HG03045 (cell line): ENCODE results near the gene KRT27.
"Not testable (repeated sequence)": the region's sequence is repeated elsewhere in the genome, so short reads cannot be mapped to it uniquely, and the experiment has no call there.

Source experiments
- ATAC-seq: cut with Tn5 transposase; IDR thresholded peaks from one replicate; pipeline ENCODE4 v1.9.1; 2021; ENCODE audit warnings: mild to moderate bottlenecking, moderate library complexity; ENCODE audit not compliant: unreplicated experiment

The KRT27 gene, protein sequence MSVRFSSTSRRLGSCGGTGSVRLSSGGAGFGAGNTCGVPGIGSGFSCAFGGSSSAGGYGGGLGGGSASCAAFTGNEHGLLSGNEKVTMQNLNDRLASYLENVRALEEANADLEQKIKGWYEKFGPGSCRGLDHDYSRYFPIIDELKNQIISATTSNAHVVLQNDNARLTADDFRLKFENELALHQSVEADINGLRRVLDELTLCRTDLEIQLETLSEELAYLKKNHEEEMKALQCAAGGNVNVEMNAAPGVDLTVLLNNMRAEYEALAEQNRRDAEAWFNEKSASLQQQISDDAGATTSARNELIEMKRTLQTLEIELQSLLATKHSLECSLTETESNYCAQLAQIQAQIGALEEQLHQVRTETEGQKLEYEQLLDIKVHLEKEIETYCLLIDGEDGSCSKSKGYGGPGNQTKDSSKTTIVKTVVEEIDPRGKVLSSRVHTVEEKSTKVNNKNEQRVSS

DNA sequence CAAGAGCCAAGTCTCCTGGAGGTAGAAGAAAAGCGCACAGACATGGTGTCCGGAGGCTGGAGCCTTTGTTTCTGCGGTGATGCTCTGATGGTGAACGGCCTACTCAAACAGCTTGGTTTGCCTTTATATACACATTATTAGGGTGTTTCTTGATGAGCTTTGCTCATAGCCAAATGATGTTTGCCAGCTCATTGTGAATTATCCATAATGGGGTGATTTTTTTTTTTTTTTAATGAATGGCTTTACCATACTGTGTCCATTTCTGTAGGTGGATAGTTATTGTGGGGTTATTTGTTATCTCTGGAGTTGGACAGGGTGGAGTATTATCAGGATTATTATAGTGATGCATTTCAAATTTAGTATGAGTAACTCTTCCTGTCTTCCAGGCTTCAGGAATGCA, at the start of gene KRT27:
TSS of gene KRT27 (minus strand) at position 101 of the 400 bp plus-strand sequence. CDS start at position 44, 57 bp downstream.
- ATAC-seq: no peak

DNA sequence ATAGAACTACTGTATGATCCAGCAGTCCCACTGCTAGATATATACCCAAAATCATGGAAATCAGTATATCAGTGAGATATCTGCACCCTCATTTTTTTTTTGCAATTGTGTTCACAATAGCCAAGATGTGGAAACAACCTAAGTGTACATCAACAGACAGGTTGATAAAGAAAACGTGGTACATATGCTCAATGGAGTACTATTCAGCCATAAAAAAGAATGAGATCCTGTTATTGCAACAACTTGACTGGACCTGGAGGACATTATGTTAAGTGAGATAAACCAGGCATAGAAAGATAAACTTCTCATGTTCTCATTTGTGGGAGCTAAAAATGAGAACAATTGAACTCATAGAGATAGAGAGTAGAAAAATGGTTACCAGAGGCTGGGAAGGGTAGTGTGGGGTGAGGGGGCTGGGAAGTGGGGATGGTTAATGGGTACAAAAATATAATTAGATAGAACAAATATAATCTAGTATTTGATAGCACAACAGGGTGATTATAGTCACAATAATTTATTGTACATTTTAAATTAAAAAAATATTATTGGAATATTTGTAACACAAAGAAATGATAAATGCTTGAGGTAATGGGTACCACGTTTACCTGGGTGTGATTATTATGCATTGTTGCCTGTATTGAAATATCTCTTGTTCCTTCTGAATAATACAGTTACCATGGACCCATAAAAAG, 47.9 kb upstream of the KRT27 start:
- ATAC-seq: no peak

DNA sequence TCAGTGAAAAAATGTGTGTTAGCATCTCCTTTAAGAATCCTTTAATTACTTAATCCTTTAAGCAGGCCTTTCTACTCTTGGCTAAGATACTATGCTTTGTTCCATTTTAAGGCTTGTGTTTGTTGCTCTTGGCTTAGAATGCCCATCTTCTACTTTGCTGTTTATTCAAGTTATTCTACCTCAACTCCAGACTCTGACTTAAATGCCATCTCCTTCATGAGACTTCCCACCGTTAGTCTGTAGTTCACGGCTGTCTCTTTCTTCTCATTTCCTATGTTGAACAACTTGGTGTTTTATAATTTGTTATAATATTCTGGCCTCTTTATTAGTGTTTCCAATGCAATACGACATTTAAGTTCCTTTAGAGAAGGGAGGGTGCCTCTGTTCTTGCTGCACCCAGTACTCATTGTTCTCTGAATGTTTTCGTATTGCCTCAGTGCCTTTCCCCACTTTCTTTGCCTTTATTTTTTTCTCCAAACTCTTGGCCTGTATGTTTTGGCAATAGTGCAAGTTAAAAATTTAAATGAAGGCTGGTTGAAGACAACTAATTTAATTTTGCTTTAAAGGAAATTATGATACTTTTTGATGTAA, 46.2 kb upstream of the KRT27 start:
- ATAC-seq: no peak

DNA sequence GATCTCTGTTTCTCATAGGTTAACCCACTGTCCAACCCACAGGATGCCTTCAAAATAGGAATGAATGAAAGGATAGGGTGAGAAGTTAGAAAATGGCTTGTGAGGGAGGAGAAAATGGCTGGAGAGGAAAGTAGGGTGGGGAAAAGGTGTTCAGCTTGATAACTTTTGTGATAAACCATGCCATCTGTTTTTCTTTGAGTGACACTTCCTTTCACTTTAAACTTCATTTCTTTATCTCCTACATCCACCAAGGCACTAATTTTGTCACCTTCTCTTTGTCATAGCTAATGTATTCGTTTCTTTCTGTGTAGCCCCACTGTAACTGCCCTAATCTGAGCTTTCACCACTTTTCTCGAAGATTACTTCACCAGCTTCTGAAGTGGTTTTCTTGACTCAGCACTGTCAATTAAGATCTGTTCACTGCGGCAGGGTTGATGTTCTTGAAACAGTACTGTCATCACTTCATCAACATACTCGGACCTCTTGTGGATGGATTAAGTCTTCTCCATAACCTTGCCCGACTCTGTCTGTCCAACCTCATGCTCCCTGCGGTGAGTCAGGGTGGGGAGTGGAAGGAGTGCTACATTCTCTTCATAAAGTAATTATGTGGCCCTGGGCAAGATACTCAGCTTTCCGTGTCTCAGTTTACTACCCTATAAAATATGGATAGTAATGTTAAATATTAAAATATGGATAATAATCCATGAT, 45.5 kb upstream of the KRT27 start:
- no peak for ATAC-seq

DNA sequence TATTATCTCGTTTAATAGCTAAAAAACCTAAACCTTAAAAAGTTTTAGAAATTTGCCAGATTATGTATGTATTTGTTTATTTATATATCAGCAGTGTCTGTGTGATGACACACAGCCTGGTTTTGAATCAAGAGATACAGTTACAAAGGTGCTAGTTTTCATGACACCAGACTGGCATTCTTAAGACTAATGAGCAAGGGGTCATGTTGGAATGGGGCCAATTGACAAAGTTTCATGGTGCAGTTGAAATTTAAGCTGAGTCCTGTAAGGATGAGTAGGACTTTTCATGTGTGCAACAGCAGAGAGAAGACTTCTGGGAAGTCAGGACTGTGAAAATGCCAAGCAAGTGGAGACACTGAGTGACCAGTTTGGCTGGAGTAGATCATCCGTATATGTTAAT, 43.2 kb upstream of the KRT27 start:
- no peak for ATAC-seq

DNA sequence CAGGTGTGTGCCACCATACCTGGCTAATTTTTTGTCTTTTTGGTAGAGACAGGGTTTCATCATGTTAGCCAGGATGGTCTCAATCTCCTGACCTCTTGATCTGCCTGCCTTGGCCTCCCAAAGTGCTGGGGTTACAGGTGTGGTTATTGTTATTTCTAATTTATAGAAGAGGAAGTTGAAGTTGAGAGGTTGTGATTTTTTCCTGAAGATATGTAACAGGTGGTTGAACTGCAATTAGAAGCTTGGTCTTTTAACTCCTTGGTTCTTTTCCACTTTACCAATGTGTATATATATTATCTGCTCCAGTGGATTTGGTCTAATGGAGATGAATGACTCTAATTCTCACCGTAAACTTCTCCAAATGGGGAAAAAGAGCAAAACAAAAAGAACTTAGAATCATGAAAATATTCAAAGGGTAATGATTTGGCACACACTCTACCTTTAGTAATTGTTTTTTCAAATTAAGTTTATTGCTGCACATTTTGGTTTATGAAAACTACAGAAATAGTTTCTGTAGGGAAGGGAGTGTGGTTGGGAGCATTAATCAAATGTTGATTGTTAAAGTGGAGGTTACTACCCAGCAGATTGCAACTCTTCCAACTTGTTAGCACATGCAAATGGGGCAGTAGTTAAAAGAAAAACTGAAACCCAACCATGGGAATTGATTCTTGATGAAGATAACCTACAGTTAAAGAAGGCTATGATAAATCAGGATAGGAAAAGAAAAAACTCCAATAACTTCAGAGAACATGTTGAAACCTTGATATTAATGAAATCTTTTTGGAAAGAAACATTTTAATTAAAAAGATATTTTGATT, 41.9 kb upstream of the KRT27 start:
- no peak for ATAC-seq

DNA sequence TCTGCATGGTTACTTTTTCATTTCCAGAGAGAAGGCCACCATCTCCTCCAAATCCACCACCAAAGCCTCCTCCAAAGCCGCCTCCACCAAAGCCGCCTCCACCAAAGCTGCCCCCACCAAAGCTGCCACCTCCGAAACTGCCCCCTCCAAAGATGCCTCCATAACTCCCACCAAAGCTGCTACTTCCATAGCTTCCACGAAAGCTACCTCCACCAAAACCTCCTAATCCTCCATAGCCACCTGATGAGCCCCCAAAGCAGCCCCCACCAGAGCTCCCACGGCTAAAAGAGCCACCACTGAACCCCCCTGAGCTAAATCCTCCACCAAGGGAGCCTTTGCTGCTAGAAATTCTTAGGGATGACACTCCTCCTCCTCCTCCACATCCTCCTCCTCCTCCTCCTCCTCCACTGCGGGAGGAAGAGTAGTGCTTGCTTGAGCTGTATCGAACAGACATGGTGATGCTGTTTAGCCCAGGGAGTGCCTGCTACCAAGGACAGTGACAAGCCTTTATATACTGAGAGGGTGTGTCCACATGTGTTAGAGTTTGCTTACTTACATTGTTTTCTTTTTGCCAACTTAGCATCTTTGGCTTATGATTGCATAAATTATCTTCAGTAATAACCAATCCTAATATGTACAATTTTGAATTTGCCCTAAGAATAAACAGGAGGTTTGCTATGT, 39.9 kb upstream of the KRT27 start, which contains the start of gene KRT10:
TSS of gene KRT10 (minus strand) at position 483 of the 681 bp plus-strand sequence. CDS start at position 454, 29 bp downstream.
- no peak for ATAC-seq

DNA sequence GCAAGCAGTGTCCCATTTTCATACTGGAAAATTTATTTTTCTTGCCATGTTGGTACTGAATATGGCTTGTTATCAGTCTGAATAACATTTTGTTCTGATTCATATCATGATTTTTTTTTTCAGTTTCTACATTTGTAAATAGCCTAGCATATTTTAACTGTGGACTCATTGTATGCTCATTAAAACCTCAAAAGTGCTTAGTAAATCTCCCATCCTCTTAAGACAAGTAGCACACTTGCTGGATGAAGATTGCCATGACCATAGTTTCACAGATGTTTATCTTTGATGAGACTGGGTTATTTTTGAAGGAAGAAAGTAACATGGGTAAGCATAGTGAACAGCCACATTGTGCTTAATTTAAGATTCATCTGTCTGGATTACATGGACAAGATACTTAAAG, 39.2 kb upstream of the KRT27 start:
- no peak for ATAC-seq

DNA sequence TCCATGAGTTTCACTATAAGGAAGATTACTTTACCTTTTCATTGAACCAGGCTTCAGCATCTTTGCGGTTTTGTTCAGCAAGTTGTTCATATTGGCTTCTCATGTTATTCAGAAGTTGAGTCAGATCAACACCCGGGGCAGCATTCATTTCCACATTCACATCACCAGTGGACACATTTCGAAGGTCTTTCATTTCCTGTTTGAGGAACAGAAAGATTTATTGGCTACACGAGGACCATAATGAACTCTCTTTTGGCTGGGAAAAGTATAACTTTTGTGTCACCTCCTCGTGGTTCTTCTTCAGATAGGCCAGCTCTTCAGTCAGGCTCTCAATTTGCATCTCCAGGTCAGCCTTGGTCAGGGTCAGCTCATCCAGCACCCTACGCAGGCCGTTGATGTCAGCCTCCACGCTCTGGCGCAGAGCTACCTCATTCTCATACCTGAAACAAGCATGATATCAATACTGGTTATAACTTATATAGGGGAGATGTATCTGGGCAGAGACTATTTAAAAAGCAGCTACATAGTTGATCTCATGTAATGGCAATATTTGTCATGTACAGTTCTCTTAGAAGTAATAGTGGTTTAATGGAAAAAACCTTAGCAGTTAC, 38.0 kb upstream of the KRT27 start:
- no peak for ATAC-seq

DNA sequence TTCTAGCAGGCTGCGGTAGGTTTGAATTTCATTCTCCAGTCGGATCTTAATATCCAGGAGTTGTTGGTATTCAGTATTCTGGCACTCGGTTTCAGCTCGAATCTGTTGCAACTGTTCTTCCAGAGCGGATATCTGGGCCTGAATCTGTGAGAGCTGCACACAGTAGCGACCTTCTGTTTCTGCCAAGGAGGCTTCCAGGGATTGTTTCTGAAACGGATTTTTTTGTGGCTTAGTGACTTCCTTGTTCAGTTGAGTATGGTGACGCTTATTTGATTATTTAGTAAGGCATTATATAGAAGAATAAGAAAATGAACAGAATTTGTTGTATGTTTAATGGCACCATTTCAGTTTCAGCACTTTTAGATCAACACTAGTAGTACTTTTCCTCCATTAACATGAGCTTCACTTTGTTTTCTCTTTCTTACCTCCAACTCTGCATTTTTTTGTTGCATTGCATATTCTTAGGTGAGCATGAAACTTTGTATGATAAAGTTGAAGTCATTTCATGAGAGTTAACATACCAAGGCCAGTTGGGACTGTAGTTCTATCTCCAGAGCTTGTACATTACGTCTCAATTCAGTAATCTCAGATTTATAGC, 37.3 kb upstream of the KRT27 start:
- ATAC-seq: no peak

DNA sequence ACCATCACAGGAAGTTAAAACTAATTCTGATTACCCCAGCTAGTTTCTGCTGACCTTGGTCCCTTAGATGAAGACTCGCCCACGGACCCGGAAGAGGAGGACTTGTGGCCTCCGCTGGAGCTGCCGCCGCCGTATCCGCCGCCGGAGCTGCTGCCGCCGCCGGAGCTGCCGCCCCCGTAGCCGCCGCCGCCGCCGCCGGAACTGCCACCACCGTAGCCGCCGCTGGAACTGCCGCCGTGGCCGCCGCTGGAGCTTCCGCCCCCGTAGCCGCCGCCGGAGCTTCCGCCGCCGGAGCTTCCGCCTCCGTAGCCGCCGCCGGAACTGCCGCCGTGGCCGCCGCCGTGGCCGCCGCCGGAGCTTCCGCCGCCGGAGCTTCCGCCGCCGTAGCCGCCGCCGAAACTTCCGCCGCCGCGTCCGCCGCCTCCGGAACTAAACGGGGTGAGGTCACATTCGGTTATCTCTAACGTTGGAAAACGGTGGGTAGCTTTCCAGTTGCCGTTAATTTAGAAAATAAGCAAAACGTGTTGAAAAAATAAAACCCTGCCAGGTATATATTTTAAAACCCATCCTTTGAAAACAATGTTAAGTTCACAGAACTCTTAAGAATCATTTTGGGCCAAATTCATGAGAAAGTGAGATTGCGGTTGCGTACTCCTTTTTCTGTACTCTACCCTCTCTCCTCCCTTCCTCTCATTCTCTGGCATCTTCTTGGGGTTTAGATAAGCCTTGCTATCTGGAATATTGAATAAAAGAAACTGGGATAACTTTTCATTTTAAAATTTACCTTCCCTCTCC, 36.6 kb upstream of the KRT27 start:
- peak; percentile 77 for ATAC-seq

DNA sequence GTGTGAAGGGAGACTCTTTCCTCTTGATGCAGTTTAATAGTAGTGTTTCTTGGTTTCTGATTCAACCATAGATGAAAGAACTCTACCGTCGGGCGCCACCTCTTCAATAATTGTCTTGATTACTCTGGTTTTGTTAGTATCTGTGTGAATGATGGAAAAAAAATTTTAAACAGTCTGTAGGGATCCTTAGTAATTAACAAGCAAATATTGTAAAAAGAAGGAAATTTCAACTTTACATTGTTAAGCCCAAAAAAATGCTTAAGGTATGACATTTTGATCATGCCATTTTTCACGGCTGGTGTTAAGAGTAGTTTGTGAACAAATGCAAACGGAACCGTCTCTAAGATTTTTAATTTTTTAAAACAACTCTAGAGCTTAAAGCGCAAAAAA, 36.0 kb upstream of the KRT27 start:
- no peak for ATAC-seq

DNA sequence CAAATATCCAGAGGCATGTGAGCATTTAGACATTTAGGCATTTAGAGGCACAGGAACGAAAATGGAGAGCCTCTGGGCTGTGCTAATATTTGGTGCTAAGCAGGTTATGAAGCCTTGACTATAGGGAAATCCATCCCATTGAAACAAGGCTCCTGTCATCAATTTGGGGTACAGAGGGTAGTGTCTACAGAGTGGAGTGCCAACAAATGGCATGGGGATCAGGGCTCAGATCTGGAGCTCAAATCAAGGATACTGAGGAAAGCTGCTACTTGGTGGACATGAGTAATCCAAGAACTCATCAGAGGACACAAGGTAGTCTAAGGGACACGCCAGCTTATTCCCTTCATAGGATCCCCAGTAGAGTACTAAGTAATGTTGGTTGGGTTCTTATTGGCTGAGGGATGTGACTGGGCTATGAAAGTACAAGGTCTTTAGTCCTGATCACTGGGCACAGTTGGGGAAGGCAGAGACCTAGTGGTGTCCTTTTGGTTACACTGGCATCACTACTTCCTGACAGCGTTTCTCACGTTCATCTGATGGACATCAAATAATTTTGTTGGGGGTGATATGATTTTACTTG, 34.8 kb upstream of the KRT27 start:
- ATAC-seq: no peak

DNA sequence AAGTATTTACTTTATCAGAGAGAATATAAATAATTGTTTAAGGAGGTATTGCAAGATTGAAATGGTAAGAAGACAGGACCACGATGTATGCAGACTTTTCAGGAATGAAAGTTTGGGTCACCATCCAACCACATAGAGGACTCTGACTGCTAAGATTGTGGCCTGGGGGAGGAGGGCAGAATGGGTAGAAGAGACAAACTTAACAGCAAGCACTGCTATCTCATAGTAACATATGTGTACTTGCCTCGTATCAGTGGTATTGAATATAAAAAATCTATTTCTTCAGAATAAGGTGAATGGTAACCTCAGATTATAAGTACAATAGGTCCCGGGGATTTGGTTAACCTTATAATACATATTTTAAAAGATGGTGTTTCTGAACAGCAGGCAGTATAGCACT, 34.2 kb upstream of the KRT27 start:
- ATAC-seq: no peak

DNA sequence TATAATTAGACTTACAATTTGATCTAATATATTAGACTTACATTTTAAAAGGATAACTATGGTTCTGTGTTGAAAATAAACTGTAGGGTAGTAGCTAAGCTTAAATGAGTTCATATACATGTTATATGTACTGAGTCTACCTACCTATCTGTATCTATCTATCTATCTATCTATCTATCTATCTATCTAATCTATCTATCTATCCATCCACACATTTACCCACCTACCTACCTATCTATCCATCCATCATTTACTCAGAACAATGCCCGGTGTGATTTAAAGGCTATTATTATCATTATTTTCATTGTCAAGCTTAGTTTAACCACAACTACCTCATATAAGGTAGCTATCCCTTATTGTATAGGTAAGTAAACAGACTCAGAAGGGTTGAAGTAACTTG, 33.0 kb upstream of the KRT27 start:
- no peak for ATAC-seq

DNA sequence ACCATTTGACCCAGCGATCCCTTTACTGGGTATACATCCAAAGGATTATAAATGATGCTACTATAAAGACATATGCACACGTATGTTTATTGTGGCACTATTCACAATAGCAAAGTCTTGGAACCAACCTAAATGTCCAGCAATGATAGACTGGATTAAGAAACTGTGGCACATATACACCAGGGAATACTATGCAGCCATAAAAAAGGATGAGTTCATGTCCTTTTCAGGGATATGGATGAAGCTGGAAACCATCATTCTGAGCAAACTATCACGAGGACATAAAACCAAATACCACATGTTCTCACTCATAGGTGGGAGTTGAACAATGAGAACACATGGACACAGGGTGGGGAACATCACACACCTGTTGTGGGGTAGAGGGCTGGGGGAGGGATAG, 32.3 kb upstream of the KRT27 start:
- not testable (repeated sequence) for ATAC-seq

DNA sequence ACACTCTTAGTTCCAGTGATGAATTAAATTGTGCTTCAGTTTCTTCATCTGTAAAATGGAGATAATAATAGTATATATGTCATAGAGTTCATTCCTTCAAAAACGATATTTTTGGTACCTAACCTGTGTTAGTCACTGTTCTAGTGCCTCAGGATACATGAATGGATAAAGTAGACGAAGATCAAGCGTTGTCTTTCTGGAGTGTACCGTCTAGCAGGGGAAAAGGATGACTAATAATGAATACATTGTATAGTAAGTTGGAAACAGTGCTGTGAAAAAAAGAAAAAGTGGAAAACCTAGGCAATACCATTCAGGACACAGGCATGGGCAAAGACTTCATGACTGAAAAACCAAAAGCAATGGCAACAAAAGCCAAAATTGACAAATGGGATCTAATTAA, 31.5 kb upstream of the KRT27 start:
- ATAC-seq: no peak

DNA sequence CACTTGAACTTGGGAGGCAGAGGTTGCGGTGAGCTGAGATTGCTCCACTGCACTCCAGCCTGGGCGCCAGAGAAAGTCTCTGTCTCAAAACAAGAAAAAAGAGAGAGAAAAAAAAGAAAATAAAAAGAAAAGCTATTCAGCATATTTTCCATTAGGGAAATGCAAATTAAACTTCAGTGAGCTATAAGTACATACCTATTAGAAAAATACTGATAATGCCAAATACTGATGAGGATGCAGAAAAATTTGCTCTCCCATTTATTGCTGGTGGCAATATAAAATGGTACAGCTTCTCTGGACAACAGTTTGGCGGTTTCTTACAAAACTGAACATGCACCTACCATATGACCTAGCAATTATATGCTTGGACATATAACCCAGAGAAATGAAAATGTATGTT, 30.3 kb upstream of the KRT27 start:
- no peak for ATAC-seq
